Memory B cell (primary cell): ENCODE measurements around the gene RAB3IL1.
"Not testable (repeated sequence)": the region's sequence is repeated elsewhere in the genome, so short reads cannot be mapped to it uniquely, and the experiment has no call there.

Experiments
- ATAC-seq: fragments of 150-1000 bp; cut with Tn5 transposase; 2 replicates; pipeline ENCODE4 v1.10.0; 2021; ENCODE audit warnings: low read depth, mild to moderate bottlenecking, moderate library complexity
- DNase-seq, 2 donors: peaks; one replicate each; pipeline ENCODE4 v3.0.0; 2022; ENCODE audit warnings: low spot score in 2 of 2
- H3K27ac Mint-ChIP-seq: one replicate; pipeline ENCODE4 v1.8.0; 2022; ENCODE audit warnings: mild to moderate bottlenecking, moderate library complexity, mixed read lengths
- H3K27me3 Mint-ChIP-seq: one replicate; pipeline ENCODE4 v1.8.0; 2022; ENCODE audit warnings: mixed read lengths
- H3K36me3 Mint-ChIP-seq: one replicate; pipeline ENCODE4 v1.8.0; 2022; ENCODE audit warnings: mild to moderate bottlenecking, mixed read lengths
- H3K4me1 Mint-ChIP-seq: one replicate; pipeline ENCODE4 v1.8.0; 2022; ENCODE audit warnings: mixed read lengths
- H3K4me3 Mint-ChIP-seq: one replicate; pipeline ENCODE4 v1.8.0; 2022; ENCODE audit warnings: mild to moderate bottlenecking, moderate library complexity, mixed read lengths
- H3K9me3 Mint-ChIP-seq: one replicate; pipeline ENCODE4 v1.8.0; 2022; ENCODE audit warnings: mixed read lengths

The RAB3IL1 gene

GRCh38 chr11:61885784-61886580 lies 31.4 kb downstream of the RAB3IL1 start:
- Mint-ChIP-seq H3K4me3 (no peak overlapping the region), H3K4me1 (peaks cover 33% of the 10 kb centered on the region), H3K36me3 (peaks cover 7% of the 10 kb centered on the region), H3K27ac (no peak overlapping the region), H3K9me3 (no peaks in the 10 kb centered on the region), H3K27me3 (no peaks in the 10 kb centered on the region)
- ATAC-seq (no peak), DNase-seq (no peak)

GRCh38 chr11:61885166-61885778 lies 32.1 kb downstream of the RAB3IL1 start:
- no peak overlapping the region for H3K4me3 Mint-ChIP-seq
- DNase-seq (no peak), ATAC-seq (no peak)
- peaks cover 33% of the 10 kb centered on the region for H3K4me1 Mint-ChIP-seq
- no peak overlapping the region for H3K27ac Mint-ChIP-seq
- no peaks in the 10 kb centered on the region for H3K9me3 Mint-ChIP-seq
- peaks cover 7% of the 10 kb centered on the region for H3K36me3 Mint-ChIP-seq
- H3K27me3 Mint-ChIP-seq: no peaks in the 10 kb centered on the region

- Mint-ChIP-seq H3K9me3 (no peaks in the 10 kb centered on the region), H3K4me3 (no peak overlapping the region), H3K27ac (peak overlapping the region; percentile 50), H3K36me3 (peaks cover 7% of the 10 kb centered on the region), H3K27me3 (no peaks in the 10 kb centered on the region), H3K4me1 (peaks cover 46% of the 10 kb centered on the region)
- no peak for DNase-seq
- no peak for ATAC-seq
These were observed 33.4 kb downstream of the RAB3IL1 start for GRCh38 chr11:61883947-61884346.

GRCh38 chr11:61883327-61883726 lies 34.0 kb downstream of the RAB3IL1 start:
- no peaks in the 10 kb centered on the region for H3K9me3 Mint-ChIP-seq

GRCh38 chr11:61882879-61883278 lies 34.5 kb downstream of the RAB3IL1 start:
- H3K27ac Mint-ChIP-seq: no peak overlapping the region
- no peak for ATAC-seq
- DNase-seq: no peak
- H3K4me3 Mint-ChIP-seq: no peak overlapping the region
- H3K4me1 Mint-ChIP-seq: peaks cover 47% of the 10 kb centered on the region
- H3K9me3 Mint-ChIP-seq: no peaks in the 10 kb centered on the region
- peaks cover 7% of the 10 kb centered on the region for H3K36me3 Mint-ChIP-seq
- no peaks in the 10 kb centered on the region for H3K27me3 Mint-ChIP-seq

More at GRCh38 chr11:61883327-61883726, 34.0 kb downstream of the RAB3IL1 start:
- peaks cover 46% of the 10 kb centered on the region for H3K4me1 Mint-ChIP-seq
- ATAC-seq (no peak), DNase-seq (no peak)
- no peaks in the 10 kb centered on the region for H3K27me3 Mint-ChIP-seq
- H3K4me3 Mint-ChIP-seq: peak overlapping the region; percentile 1
- no peak overlapping the region for H3K27ac Mint-ChIP-seq
- H3K36me3 Mint-ChIP-seq: peaks cover 7% of the 10 kb centered on the region

GRCh38 chr11:61882267-61882666 lies 35.1 kb downstream of the RAB3IL1 start:
- DNase-seq, H3K4me3 Mint-ChIP-seq, H3K36me3 Mint-ChIP-seq, ATAC-seq, H3K9me3 Mint-ChIP-seq, H3K27me3 Mint-ChIP-seq, H3K27ac Mint-ChIP-seq: not testable (repeated sequence)
- H3K4me1 Mint-ChIP-seq: peaks cover 45% of the 10 kb centered on the region

GRCh38 chr11:61881397-61881796 lies 36.0 kb downstream of the RAB3IL1 start:
- peak overlapping the region; percentile 3 for H3K4me3 Mint-ChIP-seq
- ATAC-seq (no peak), DNase-seq (no peak)
- peaks cover 2% of the 10 kb centered on the region for H3K36me3 Mint-ChIP-seq
- H3K9me3 Mint-ChIP-seq: no peaks in the 10 kb centered on the region
- no peaks in the 10 kb centered on the region for H3K27me3 Mint-ChIP-seq
- peaks cover 40% of the 10 kb centered on the region for H3K4me1 Mint-ChIP-seq
- peak overlapping the region; percentile 79 for H3K27ac Mint-ChIP-seq

GRCh38 chr11:61880454-61880853 lies 36.9 kb downstream of the RAB3IL1 start:
- peaks cover 4% of the 10 kb centered on the region for H3K36me3 Mint-ChIP-seq
- DNase-seq: peak; percentile 32 to 47
- no peaks in the 10 kb centered on the region for H3K9me3 Mint-ChIP-seq
- ATAC-seq: peak; percentile 81
- H3K27ac Mint-ChIP-seq: peak overlapping the region; percentile 79
- H3K4me1 Mint-ChIP-seq: peaks cover 41% of the 10 kb centered on the region
- H3K4me3 Mint-ChIP-seq: peak overlapping the region; percentile 82
- H3K27me3 Mint-ChIP-seq: no peaks in the 10 kb centered on the region

GRCh38 chr11:61880031-61880430 lies 37.3 kb downstream of the RAB3IL1 start:
- H3K27ac Mint-ChIP-seq: peak overlapping the region; percentile 79
- peak; percentile 68 for ATAC-seq
- peaks cover 43% of the 10 kb centered on the region for H3K4me1 Mint-ChIP-seq
- peaks cover 4% of the 10 kb centered on the region for H3K36me3 Mint-ChIP-seq
- no peaks in the 10 kb centered on the region for H3K9me3 Mint-ChIP-seq
- peak overlapping the region; percentile 82 for H3K4me3 Mint-ChIP-seq
- DNase-seq: peak in 1 of 2 donors; percentile 39
- H3K27me3 Mint-ChIP-seq: no peaks in the 10 kb centered on the region

- no peaks in the 10 kb centered on the region for H3K9me3 Mint-ChIP-seq
- ATAC-seq: no peak
- H3K4me1 Mint-ChIP-seq: peaks cover 43% of the 10 kb centered on the region
- H3K36me3 Mint-ChIP-seq: peaks cover 4% of the 10 kb centered on the region
- no peak overlapping the region for H3K27ac Mint-ChIP-seq
- DNase-seq: no peak
- peak overlapping the region; percentile 54 for H3K4me3 Mint-ChIP-seq
- no peaks in the 10 kb centered on the region for H3K27me3 Mint-ChIP-seq
These were observed 38.2 kb downstream of the RAB3IL1 start for GRCh38 chr11:61879152-61879551.

- Mint-ChIP-seq H3K36me3 (peaks cover 2% of the 10 kb centered on the region), H3K9me3 (no peaks in the 10 kb centered on the region), H3K4me3 (no peak overlapping the region), H3K27me3 (no peaks in the 10 kb centered on the region), H3K4me1 (peaks cover 28% of the 10 kb centered on the region), H3K27ac (peak overlapping the region; percentile 24)
- DNase-seq: no peak
- no peak for ATAC-seq
These were observed 41.7 kb downstream of the RAB3IL1 start for GRCh38 chr11:61875698-61876097.

- Mint-ChIP-seq H3K36me3 (peaks cover 2% of the 10 kb centered on the region), H3K9me3 (no peaks in the 10 kb centered on the region), H3K27ac (no peak overlapping the region), H3K27me3 (no peaks in the 10 kb centered on the region), H3K4me1 (peaks cover 21% of the 10 kb centered on the region), H3K4me3 (no peak overlapping the region)
- ATAC-seq (no peak), DNase-seq (no peak)
These were observed 42.5 kb downstream of the RAB3IL1 start for GRCh38 chr11:61874853-61875252.

GRCh38 chr11:61874377-61874809 lies 43.0 kb downstream of the RAB3IL1 start:
- H3K36me3 Mint-ChIP-seq: peaks cover 2% of the 10 kb centered on the region
- no peaks in the 10 kb centered on the region for H3K27me3 Mint-ChIP-seq
- no peak overlapping the region for H3K27ac Mint-ChIP-seq
- no peaks in the 10 kb centered on the region for H3K9me3 Mint-ChIP-seq
- ATAC-seq: no peak
- DNase-seq: no peak
- H3K4me1 Mint-ChIP-seq: peaks cover 17% of the 10 kb centered on the region
- no peak overlapping the region for H3K4me3 Mint-ChIP-seq

GRCh38 chr11:61873588-61874376 lies 43.6 kb downstream of the RAB3IL1 start:
- no peaks in the 10 kb centered on the region for H3K27me3 Mint-ChIP-seq
- H3K4me1 Mint-ChIP-seq: peaks cover 13% of the 10 kb centered on the region
- ATAC-seq (no peak), DNase-seq (no peak)
- no peak overlapping the region for H3K27ac Mint-ChIP-seq
- peaks cover 2% of the 10 kb centered on the region for H3K36me3 Mint-ChIP-seq
- H3K4me3 Mint-ChIP-seq: no peak overlapping the region
- no peaks in the 10 kb centered on the region for H3K9me3 Mint-ChIP-seq
